SK-N-SH (cell line): Measurements from ENCODE around the gene LRRC45. TPM values are rescaled to one million over a fixed set of nuclear protein-coding genes. Genes with fewer than 3 reads are reported as not detected.

Experiments used
- CTCF ChIA-PET: fragments of 300-600, 350-600 bp; formaldehyde crosslinking; extraction: SDS; loops from one replicate; lab custom pipeline; 2021; lab: Yijun Ruan, JAX
- POLR2A ChIA-PET: fragments of 350-600 bp; sonication (Branson Sonifier 250); formaldehyde crosslinking; extraction: SDS; loops from one replicate; lab custom pipeline; 2020; ENCODE audit warnings: antibody characterized with exemption, inconsistent platforms; lab: Yijun Ruan, JAX
- DNase-seq: peaks from one replicate; pipeline ENCODE4 v3.0.0; 2012
- H2AFZ ChIP-seq: fragments of 200-600 bp; sonication (generic); 2 replicates; pipeline ENCODE4 v1.8.1; 2016; ENCODE audit warnings: antibody characterized with exemption, mild to moderate bottlenecking, low read depth
- H3F3A ChIP-seq: fragments of 200-600 bp; sonication (generic); replicated peaks from 2 replicates; pipeline ENCODE3; 2016; ENCODE audit warnings: antibody characterized with exemption, mild to moderate bottlenecking; ENCODE audit not compliant: insufficient read depth
- H3K27ac ChIP-seq, 2 experiments: fragments of 200-500 bp in 1 of 2; fragments of 200-600 bp in 1 of 2; sonication (Bioruptor generic) in 1 of 2; sonication (generic), shearing (Covaris generic) in 1 of 2; 2 replicates each; pipeline versions ENCODE4 v1.5.1 to v1.6.1; 2014 to 2016; ENCODE audit warnings: low read depth in 2 of 2, inconsistent platforms in 1 of 2, low read length in 1 of 2, mild to moderate bottlenecking in 1 of 2, mixed read lengths in 1 of 2
- H3K27me3 ChIP-seq: fragments of 200-600 bp; sonication (generic), shearing (Covaris generic); 2 replicates; pipeline ENCODE4 v1.6.1; 2016; ENCODE audit warnings: mixed run types; ENCODE audit not compliant: insufficient read depth
- H3K36me3 ChIP-seq, 2 experiments: fragments of 200-500 bp in 1 of 2; fragments of 200-600 bp in 1 of 2; sonication (Bioruptor generic) in 1 of 2; sonication (generic) in 1 of 2; replicated peaks in 1 of 2; 2 replicates each; pipeline versions ENCODE3 to v1.5.1; 2014 to 2016; ENCODE audit warnings: low read length in 1 of 2, mild to moderate bottlenecking in 1 of 2; ENCODE audit not compliant: insufficient read depth in 2 of 2, control insufficient read depth in 1 of 2
- H3K4me1 ChIP-seq, 2 experiments: fragments of 200-500 bp in 1 of 2; fragments of 200-600 bp in 1 of 2; sonication (Bioruptor generic) in 1 of 2; sonication (generic), shearing (Covaris generic) in 1 of 2; 2 replicates each; pipeline versions ENCODE4 v1.5.1 to v1.6.1; 2014 to 2016; ENCODE audit warnings: low read depth in 1 of 2, low read length in 1 of 2, mixed run types in 1 of 2; ENCODE audit not compliant: insufficient read depth in 2 of 2, control insufficient read depth in 1 of 2
- H3K4me2 ChIP-seq: fragments of 200-600 bp; sonication (generic), shearing (Covaris generic); 2 replicates; pipeline ENCODE4 v1.6.1; 2017; ENCODE audit warnings: mixed run types
- H3K4me3 ChIP-seq, 2 experiments: fragments of 200-500 bp in 1 of 2; fragments of 200-600 bp in 1 of 2; sonication (Bioruptor generic) in 1 of 2; sonication (generic), shearing (Covaris generic) in 1 of 2; 2 replicates each; pipeline versions ENCODE4 v1.5.1 to v1.8.1; 2014 to 2016; ENCODE audit warnings: low read depth in 2 of 2, inconsistent platforms in 1 of 2, low read length in 1 of 2, mild to moderate bottlenecking in 1 of 2, mixed read lengths in 1 of 2, moderate library complexity in 1 of 2
- H3K79me2 ChIP-seq: fragments of 200-600 bp; sonication (generic); 2 replicates; pipeline ENCODE4 v1.8.1; 2017; ENCODE audit warnings: mild to moderate bottlenecking; ENCODE audit not compliant: insufficient read depth
- H3K9ac ChIP-seq: fragments of 200-600 bp; sonication (generic); 2 replicates; pipeline ENCODE4 v1.6.1; 2017; ENCODE audit warnings: mixed run types
- H3K9me2 ChIP-seq: fragments of 200-600 bp; sonication (generic); 2 replicates; pipeline ENCODE4 v1.6.1; 2017; ENCODE audit warnings: mixed run types
- H3K9me3 ChIP-seq: fragments of 200-600 bp; sonication (generic); 2 replicates; pipeline ENCODE4 v1.6.1; 2017; ENCODE audit warnings: mixed run types, mild to moderate bottlenecking, moderate library complexity
- H4K20me1 ChIP-seq: fragments of 200-600 bp; sonication (generic); 2 replicates; pipeline ENCODE4 v1.6.1; 2017; ENCODE audit warnings: mild to moderate bottlenecking, mixed run types; ENCODE audit not compliant: insufficient read depth
- EZH2phosphoT487 ChIP-seq: fragments of 200-600 bp; sonication (generic); IDR thresholded peaks from 2 replicates; pipeline ENCODE4 v1.6.1; 2017; ENCODE audit warnings: low read depth, mixed run types, mild to moderate bottlenecking, antibody characterized with exemption, moderate library complexity, borderline replicate concordance
- FOXM1 ChIP-seq: IDR thresholded peaks from 2 replicates; pipeline ENCODE4 v1.4.0; 2012; ENCODE audit warnings: low read depth, mild to moderate bottlenecking
- GABPA ChIP-seq: IDR thresholded peaks from 2 replicates; pipeline ENCODE4 v1.4.0; 2012; ENCODE audit warnings: low read depth, mild to moderate bottlenecking
- IRF3 ChIP-seq: fragments of 150-350 bp; IDR thresholded peaks from 2 replicates; pipeline ENCODE4 v1.6.1; 2016; ENCODE audit warnings: mild to moderate bottlenecking, low read depth, low read length
- JUND ChIP-seq: IDR thresholded peaks from 2 replicates; pipeline ENCODE4 v1.4.0; 2012
- MEF2A ChIP-seq: IDR thresholded peaks from 2 replicates; pipeline ENCODE4 v1.4.0; 2012; ENCODE audit warnings: low read depth, borderline replicate concordance
- PBX3 ChIP-seq: IDR thresholded peaks from 2 replicates; pipeline ENCODE4; 2012
- RAD21 ChIP-seq: IDR thresholded peaks from 2 replicates; pipeline ENCODE4 v1.6.1; 2012; ENCODE audit warnings: mild to moderate bottlenecking, low read length
- REST ChIP-seq: IDR thresholded peaks from 2 replicates; pipeline ENCODE4 v1.6.1; 2012; ENCODE audit warnings: mild to moderate bottlenecking, low read depth, low read length, moderate library complexity
- RFX5 ChIP-seq: IDR thresholded peaks from 2 replicates; pipeline ENCODE4 v1.6.1; 2012; ENCODE audit warnings: mild to moderate bottlenecking, improper control_type of control experiment, low read length
- RXRA ChIP-seq: IDR thresholded peaks from 2 replicates; pipeline ENCODE4 v1.4.0; 2012; ENCODE audit warnings: low read depth, mild to moderate bottlenecking, borderline replicate concordance
- SIN3A ChIP-seq: IDR thresholded peaks from 2 replicates; pipeline ENCODE4 v1.6.1; 2012; ENCODE audit warnings: low read depth, mild to moderate bottlenecking, low read length, moderate library complexity, borderline replicate concordance
- SMC3 ChIP-seq: IDR thresholded peaks from 2 replicates; pipeline ENCODE4 v1.6.1; 2012; ENCODE audit warnings: low read depth, low read length, improper control_type of control experiment
- TAF1 ChIP-seq: IDR thresholded peaks from 2 replicates; pipeline ENCODE4 v1.6.1; 2012; ENCODE audit warnings: low read depth, mild to moderate bottlenecking, low read length, moderate library complexity, borderline replicate concordance
- TEAD4 ChIP-seq: IDR thresholded peaks from 2 replicates; pipeline ENCODE4 v1.4.0; 2012; ENCODE audit warnings: mild to moderate bottlenecking, borderline replicate concordance; ENCODE audit not compliant: insufficient read depth
- YY1 ChIP-seq: IDR thresholded peaks from 2 replicates; pipeline ENCODE4 v1.4.0; 2012; ENCODE audit warnings: low read depth, mild to moderate bottlenecking
- ZBTB33 ChIP-seq: IDR thresholded peaks from 2 replicates; pipeline ENCODE4 v1.4.0; 2012; ENCODE audit warnings: low read depth, borderline replicate concordance
- WGBS: methylation state at CpG from one replicate; pipeline ENCODE4 v1.1.6; 2017; ENCODE audit warnings: low lambda C conversion rate; 5-methylcytosine and 5-hydroxymethylcytosine counted together
- polyA plus RNA-seq, 3 experiments: library from polyadenylated mRNA; depleted of rRNA; stranded (reverse); fragments of >200 nt; gene quantifications; 2 replicates each; pipeline ENCODE4 v1.2.3, GENCODE V29; 2012

LRRC45 gene
- polyA plus RNA-seq, 1 of the 3 experiments (the other 2 are of a cell fraction), result 31.5 TPM

GRCh38 chr17:82016875-82017459, 6.1 kb upstream of the LRRC45 start:
- H3K27ac ChIP-seq, result no peak overlapping the region
- peaks cover 17% of the 10 kb centered on the region for H4K20me1 ChIP-seq
- POLR2A ChIA-PET, result interaction anchor here (1.2 kb wide), 1 partner anchor 57 kb away, joined by 3 read pairs; no protein-coding TSS in a partner anchor
- peaks cover 7 to 23% of the 10 kb centered on the region in 2 experiments for H3K36me3 ChIP-seq
- H3K27me3 ChIP-seq, result no peaks in the 10 kb centered on the region
- H3K79me2 ChIP-seq, result peaks cover 23% of the 10 kb centered on the region
- H3K4me3 ChIP-seq, result no peak overlapping the region
- H3F3A ChIP-seq, result peaks cover 32% of the 10 kb centered on the region
- H3K9me2 ChIP-seq, result no peaks in the 10 kb centered on the region
- H3K4me1 ChIP-seq, result peaks cover 11 to 40% of the 10 kb centered on the region in 2 experiments; a peak in 3 of 4 replicates
- WGBS, result 94% methylated on average over 20 of the region's 24 CpGs
- TF ChIP-seq RXRA (no peak), SMC3 (no peak), REST (no peak), GABPA (no peak)
- TF ChIP-seq, all 33 proteins: peak for 0
- DNase-seq, result no peak
- Histone ChIP-seq H3K9ac (no peak overlapping the region), H3K4me2 (no peak overlapping the region), H2AFZ (no peak overlapping the region), H3K9me3 (no peaks in the 10 kb centered on the region)
- CTCF ChIA-PET, result interaction anchor here (0.9 to 35.7 kb wide), 7 partner anchors 12 to 61 kb away, joined by 3 to 1216 read pairs (median 5); partner anchors contain the start of genes DCXR, NOTUM and RAC3

- 86% methylated on average over 12 of the region's 13 CpGs for WGBS
- Histone ChIP-seq H4K20me1 (peaks cover 17% of the 10 kb centered on the region), H3K9me3 (no peaks in the 10 kb centered on the region), H3K79me2 (peaks cover 29% of the 10 kb centered on the region), H3K4me3 (no peak overlapping the region), H3K9me2 (no peaks in the 10 kb centered on the region), H3F3A (peaks cover 32% of the 10 kb centered on the region), H3K4me2 (no peak overlapping the region), H3K36me3 (peaks cover 7 to 23% of the 10 kb centered on the region in 2 experiments), H3K9ac (no peak overlapping the region), H3K27me3 (no peaks in the 10 kb centered on the region), H3K4me1 (peaks cover 12 to 40% of the 10 kb centered on the region in 2 experiments; a peak in 3 of 4 replicates), H2AFZ (no peak overlapping the region), H3K27ac (no peak overlapping the region)
- POLR2A ChIA-PET, result no interaction called here
- DNase-seq, result no peak
- CTCF ChIA-PET, result interaction anchor here (0.9 to 35.7 kb wide), 2 partner anchors 13 to 52 kb away, joined by 5 to 1216 read pairs; partner anchors contain the start of gene NOTUM
- TF ChIP-seq PBX3 (no peak), JUND (no peak), TAF1 (no peak), MEF2A (no peak), SMC3 (no peak), EZH2phosphoT487 (no peak), RAD21 (no peak), RFX5 (no peak), ZBTB33 (no peak), SIN3A (no peak), RXRA (no peak), FOXM1 (no peak), IRF3 (no peak), TEAD4 (no peak), YY1 (no peak)
Measured at GRCh38 chr17:82017612-82018151, 5.4 kb upstream of the LRRC45 start.
